ENCODE results near the gene NFE2L3.
A peak's percentile ranks its signal among the peaks of the same experiment; 100 is the strongest.
"Not testable (repeated sequence)": the region's sequence is repeated elsewhere in the genome, so short reads cannot be mapped to it uniquely, and the experiment has no call there.

Gene NFE2L3

GRCh38 chr7:26180792-26181198, 28.8 kb downstream of the NFE2L3 start:
- ATAC-seq (replicated peaks) (no peak), DNase-seq (no peak)
- H3K4me1 Mint-ChIP-seq (ENCODE audit: low read depth in 2 of 2), result peaks cover 28 to 45% of the 10 kb centered on the region in 2 donors
- peaks cover 28% of the 10 kb centered on the region for H3K36me3 Mint-ChIP-seq (ENCODE audit: insufficient read depth)
- peak overlapping the region; percentile 4 to 77 for H3K27ac Mint-ChIP-seq
- no peak overlapping the region for H3K4me3 Mint-ChIP-seq
- H3K9me3 Mint-ChIP-seq, result no peaks in the 10 kb centered on the region
- H3K27me3 Mint-ChIP-seq, result no peaks in the 10 kb centered on the region

GRCh38 chr7:26181474-26182227, 29.7 kb downstream of the NFE2L3 start:
- H3K27me3 Mint-ChIP-seq, result no peaks in the 10 kb centered on the region
- DNase-seq (no peak), ATAC-seq (replicated peaks) (no peak)
- peaks cover 33% of the 10 kb centered on the region for H3K36me3 Mint-ChIP-seq (ENCODE audit: insufficient read depth)
- H3K9me3 Mint-ChIP-seq, result no peaks in the 10 kb centered on the region
- H3K27ac Mint-ChIP-seq, result peak overlapping the region; percentile 4 to 77
- H3K4me1 Mint-ChIP-seq (ENCODE audit: low read depth in 2 of 2), result peaks cover 32 to 52% of the 10 kb centered on the region in 2 donors
- H3K4me3 Mint-ChIP-seq, result no peak overlapping the region

- Mint-ChIP-seq H3K27me3 (no peaks in the 10 kb centered on the region), H3K4me3 (no peak overlapping the region), H3K27ac (peak overlapping the region; percentile 4 to 77), H3K4me1 (ENCODE audit: low read depth in 2 of 2) (peaks cover 34 to 58% of the 10 kb centered on the region in 2 donors), H3K36me3 (ENCODE audit: insufficient read depth) (peaks cover 39% of the 10 kb centered on the region), H3K9me3 (no peaks in the 10 kb centered on the region)
- ATAC-seq (replicated peaks) (no peak), DNase-seq (no peak)
Observed at GRCh38 chr7:26182283-26182682, 30.3 kb downstream of the NFE2L3 start.

- ATAC-seq (replicated peaks) (no peak), DNase-seq (no peak)
- Mint-ChIP-seq H3K27me3 (no peaks in the 10 kb centered on the region), H3K27ac (peak overlapping the region; percentile 4 to 77), H3K4me3 (no peak overlapping the region), H3K4me1 (ENCODE audit: low read depth in 2 of 2) (peaks cover 37 to 60% of the 10 kb centered on the region in 2 donors), H3K9me3 (no peaks in the 10 kb centered on the region), H3K36me3 (ENCODE audit: insufficient read depth) (peaks cover 44% of the 10 kb centered on the region)
Observed at GRCh38 chr7:26182706-26183105, 30.7 kb downstream of the NFE2L3 start.

GRCh38 chr7:26183545-26184280, 31.7 kb downstream of the NFE2L3 start:
- Mint-ChIP-seq H3K4me1 (ENCODE audit: low read depth in 2 of 2) (peaks cover 38 to 67% of the 10 kb centered on the region in 2 donors), H3K4me3 (no peak overlapping the region), H3K27me3 (no peaks in the 10 kb centered on the region), H3K36me3 (ENCODE audit: insufficient read depth) (peaks cover 54% of the 10 kb centered on the region), H3K9me3 (no peaks in the 10 kb centered on the region), H3K27ac (peak overlapping the region; percentile 4 to 81)
- ATAC-seq (replicated peaks), result no peak
- no peak for DNase-seq

GRCh38 chr7:26184281-26185101, 32.5 kb downstream of the NFE2L3 start:
- not testable (repeated sequence) for ATAC-seq (replicated peaks); H3K27me3 Mint-ChIP-seq; DNase-seq; H3K4me3 Mint-ChIP-seq; H3K9me3 Mint-ChIP-seq
- Mint-ChIP-seq H3K27ac (peak overlapping the region; percentile 4 to 81), H3K4me1 (ENCODE audit: low read depth in 2 of 2) (peaks cover 43 to 75% of the 10 kb centered on the region in 2 donors), H3K36me3 (ENCODE audit: insufficient read depth) (peaks cover 61% of the 10 kb centered on the region)

GRCh38 chr7:26185131-26185843, 33.3 kb downstream of the NFE2L3 start:
- Mint-ChIP-seq H3K4me3 (peak overlapping the region; percentile 2 to 26), H3K27ac (peak overlapping the region; percentile 4 to 81), H3K27me3 (no peaks in the 10 kb centered on the region), H3K9me3 (no peaks in the 10 kb centered on the region), H3K36me3 (ENCODE audit: insufficient read depth) (peaks cover 69% of the 10 kb centered on the region), H3K4me1 (ENCODE audit: low read depth in 2 of 2) (peaks cover 38 to 73% of the 10 kb centered on the region in 2 donors)
- DNase-seq, result no peak
- peak; percentile 29 for ATAC-seq (replicated peaks)

GRCh38 chr7:26185844-26186180, 33.8 kb downstream of the NFE2L3 start:
- H3K36me3 Mint-ChIP-seq (ENCODE audit: insufficient read depth), result peaks cover 75% of the 10 kb centered on the region
- H3K27ac Mint-ChIP-seq, result peak overlapping the region; percentile 4 to 81
- peak overlapping the region in 1 of 2 donors; percentile 26 for H3K4me3 Mint-ChIP-seq
- ATAC-seq (replicated peaks), result no peak
- peaks cover 34 to 73% of the 10 kb centered on the region in 2 donors for H3K4me1 Mint-ChIP-seq (ENCODE audit: low read depth in 2 of 2)
- no peak for DNase-seq
- no peaks in the 10 kb centered on the region for H3K27me3 Mint-ChIP-seq
- H3K9me3 Mint-ChIP-seq, result no peaks in the 10 kb centered on the region

GRCh38 chr7:26186364-26187311, 34.6 kb downstream of the NFE2L3 start:
- no peak for DNase-seq
- H3K27me3 Mint-ChIP-seq, result no peaks in the 10 kb centered on the region
- peak overlapping the region in 1 of 2 donors; percentile 33 for H3K4me3 Mint-ChIP-seq
- ATAC-seq (replicated peaks), result peak; percentile 11
- peaks cover 83% of the 10 kb centered on the region for H3K36me3 Mint-ChIP-seq (ENCODE audit: insufficient read depth)
- H3K27ac Mint-ChIP-seq, result peak overlapping the region; percentile 81 to 89
- H3K4me1 Mint-ChIP-seq (ENCODE audit: low read depth in 2 of 2), result peaks cover 35 to 71% of the 10 kb centered on the region in 2 donors
- H3K9me3 Mint-ChIP-seq, result no peaks in the 10 kb centered on the region

- DNase-seq (no peak), ATAC-seq (replicated peaks) (peak; percentile 28)
- Mint-ChIP-seq H3K4me3 (peak overlapping the region; percentile 20 to 33), H3K4me1 (ENCODE audit: low read depth in 2 of 2) (peaks cover 42 to 73% of the 10 kb centered on the region in 2 donors), H3K27ac (peak overlapping the region; percentile 81 to 89), H3K27me3 (no peaks in the 10 kb centered on the region), H3K36me3 (ENCODE audit: insufficient read depth) (peaks cover 87% of the 10 kb centered on the region), H3K9me3 (no peaks in the 10 kb centered on the region)
Observed at GRCh38 chr7:26187380-26188205, 35.6 kb downstream of the NFE2L3 start.

GRCh38 chr7:26188206-26188956, 36.4 kb downstream of the NFE2L3 start:
- no peaks in the 10 kb centered on the region for H3K27me3 Mint-ChIP-seq
- H3K9me3 Mint-ChIP-seq, result no peaks in the 10 kb centered on the region
- DNase-seq (no peak), ATAC-seq (replicated peaks) (no peak)
- peaks cover 49 to 81% of the 10 kb centered on the region in 2 donors for H3K4me1 Mint-ChIP-seq (ENCODE audit: low read depth in 2 of 2)
- peak overlapping the region in 1 of 2 donors; percentile 20 for H3K4me3 Mint-ChIP-seq
- peaks cover 90% of the 10 kb centered on the region for H3K36me3 Mint-ChIP-seq (ENCODE audit: insufficient read depth)
- peak overlapping the region; percentile 81 to 89 for H3K27ac Mint-ChIP-seq

Measured in effector memory CD8-positive, alpha-beta T cell (primary cell).